Dedifferentiated amniotic fluid mesenchymal stem cell (primary cell): ENCODE results near the gene CHMP3.
"Not testable (repeated sequence)": the region's sequence is repeated elsewhere in the genome, so short reads cannot be mapped to it uniquely, and the experiment has no call there.

Source experiments
- DNase-seq: peaks from one replicate; pipeline ENCODE4 v3.0.0-alpha.2; 2016; ENCODE audit errors: extremely low spot score

The CHMP3 gene

GRCh38 chr2:86562922-86563649 is at the start of gene CHMP3:
CHMP3 (minus strand) TSS chr2:86563443; CDS start chr2:86563348, 95 bp downstream.
- DNase-seq, result peak; percentile 97

- no peak for DNase-seq
These were observed 47.6 kb upstream of the CHMP3 start for GRCh38 chr2:86610871-86611270.

GRCh38 chr2:86608832-86609410 is 45.7 kb upstream of the CHMP3 start:
- DNase-seq, result no peak

- no peak for DNase-seq
These were observed 40.7 kb upstream of the CHMP3 start for GRCh38 chr2:86603905-86604304.

- no peak for DNase-seq
These were observed 35.7 kb upstream of the CHMP3 start for GRCh38 chr2:86598966-86599365.

GRCh38 chr2:86596118-86596517 is 32.9 kb upstream of the CHMP3 start:
- DNase-seq, result no peak

GRCh38 chr2:86593266-86593665 is 30.0 kb upstream of the CHMP3 start:
- no peak for DNase-seq

- no peak for DNase-seq
These were observed 29.4 kb upstream of the CHMP3 start for GRCh38 chr2:86592547-86593230.

- DNase-seq, result not testable (repeated sequence)
These were observed 26.5 kb upstream of the CHMP3 start for GRCh38 chr2:86589701-86590100.

- no peak for DNase-seq
These were observed 21.1 kb upstream of the CHMP3 start for GRCh38 chr2:86584151-86584913.

- DNase-seq, result no peak
These were observed 17.3 kb upstream of the CHMP3 start for GRCh38 chr2:86580560-86580959.

GRCh38 chr2:86577817-86578456 is 14.7 kb upstream of the CHMP3 start:
- no peak for DNase-seq

GRCh38 chr2:86570059-86570458 is 6.8 kb upstream of the CHMP3 start:
- no peak for DNase-seq

GRCh38 chr2:86566821-86567190 is 3.6 kb upstream of the CHMP3 start:
- DNase-seq, result no peak

GRCh38 chr2:86566158-86566820 is 3.0 kb upstream of the CHMP3 start:
- DNase-seq, result no peak

GRCh38 chr2:86563650-86564061 is 413 bp upstream of the CHMP3 start:
- DNase-seq, result no peak

GRCh38 chr2:86562485-86562921 is 740 bp downstream of the CHMP3 start:
- no peak for DNase-seq

GRCh38 chr2:86557836-86558235 is 5.4 kb downstream of the CHMP3 start:
- no peak for DNase-seq

- no peak for DNase-seq
These were observed 6.7 kb downstream of the CHMP3 start for GRCh38 chr2:86556508-86556907.

GRCh38 chr2:86552889-86553288 is 10.4 kb downstream of the CHMP3 start:
- no peak for DNase-seq
